AG10803 (cell line): ENCODE measurements around the gene PDSS2.

ENCODE experiments used
- DNase-seq: peaks from one replicate; pipeline ENCODE4 v3.0.0; 2010; ENCODE audit warnings: low read depth
- H3K4me3 ChIP-seq: 2 replicates; pipeline ENCODE4 v1.5.1; 2011; ENCODE audit warnings: mild to moderate bottlenecking, low read length, control low read depth
- TF ChIP-seq, protein P1 (sequence below): conservative IDR thresholded peaks from 2 replicates; pipeline ENCODE4 v1.5.1; 2011; ENCODE audit warnings: mild to moderate bottlenecking, low read length, control low read depth, inconsistent platforms

Gene PDSS2

DNA sequence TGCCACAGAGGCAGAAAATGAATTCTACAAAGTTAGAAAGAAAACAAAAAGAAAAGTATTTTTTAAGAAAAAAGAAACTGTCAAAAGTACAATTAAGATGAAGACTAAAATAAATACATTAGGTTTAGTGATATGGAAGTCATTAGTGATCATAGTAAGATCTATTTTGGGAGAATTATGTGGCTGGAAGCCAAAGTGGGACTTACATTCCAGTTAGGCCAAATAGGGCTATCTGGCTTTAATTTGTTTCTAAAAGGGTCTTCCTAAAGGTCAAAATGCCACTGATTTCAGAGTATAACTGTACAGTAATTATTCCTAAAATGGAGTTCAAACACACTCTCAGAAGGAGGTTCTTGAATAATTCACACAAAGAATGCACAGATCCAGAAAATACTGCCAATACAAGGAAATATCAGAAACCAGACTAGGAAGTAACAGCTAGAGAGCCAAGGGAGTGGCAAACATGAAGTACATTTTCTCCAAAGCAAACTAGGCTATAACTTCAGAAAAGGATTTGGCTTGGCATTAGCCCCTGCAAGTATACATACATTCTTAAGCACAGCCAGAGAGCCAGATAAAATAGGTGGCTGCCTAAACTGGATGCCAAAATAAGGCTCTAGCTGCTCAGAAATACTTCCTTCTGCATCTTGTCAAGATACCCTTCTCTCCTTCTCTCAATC lies 45.3 kb downstream of the PDSS2 start:
- H3K4me3 ChIP-seq: no peak overlapping the region
- TF ChIP-seq, protein P1, sequence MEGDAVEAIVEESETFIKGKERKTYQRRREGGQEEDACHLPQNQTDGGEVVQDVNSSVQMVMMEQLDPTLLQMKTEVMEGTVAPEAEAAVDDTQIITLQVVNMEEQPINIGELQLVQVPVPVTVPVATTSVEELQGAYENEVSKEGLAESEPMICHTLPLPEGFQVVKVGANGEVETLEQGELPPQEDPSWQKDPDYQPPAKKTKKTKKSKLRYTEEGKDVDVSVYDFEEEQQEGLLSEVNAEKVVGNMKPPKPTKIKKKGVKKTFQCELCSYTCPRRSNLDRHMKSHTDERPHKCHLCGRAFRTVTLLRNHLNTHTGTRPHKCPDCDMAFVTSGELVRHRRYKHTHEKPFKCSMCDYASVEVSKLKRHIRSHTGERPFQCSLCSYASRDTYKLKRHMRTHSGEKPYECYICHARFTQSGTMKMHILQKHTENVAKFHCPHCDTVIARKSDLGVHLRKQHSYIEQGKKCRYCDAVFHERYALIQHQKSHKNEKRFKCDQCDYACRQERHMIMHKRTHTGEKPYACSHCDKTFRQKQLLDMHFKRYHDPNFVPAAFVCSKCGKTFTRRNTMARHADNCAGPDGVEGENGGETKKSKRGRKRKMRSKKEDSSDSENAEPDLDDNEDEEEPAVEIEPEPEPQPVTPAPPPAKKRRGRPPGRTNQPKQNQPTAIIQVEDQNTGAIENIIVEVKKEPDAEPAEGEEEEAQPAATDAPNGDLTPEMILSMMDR: no peak
- DNase-seq: peak; percentile 17

- no peak for DNase-seq
These were observed 48.2 kb downstream of the PDSS2 start for GRCh38 chr6:107411161-107411560.

GRCh38 chr6:107409942-107410341 lies 49.4 kb downstream of the PDSS2 start:
- TF ChIP-seq, protein P1: no peak
- DNase-seq: no peak
- no peak overlapping the region for H3K4me3 ChIP-seq

More at GRCh38 chr6:107411161-107411560, 48.2 kb downstream of the PDSS2 start:
- H3K4me3 ChIP-seq: no peak overlapping the region
- TF ChIP-seq, protein P1: no peak

DNA sequence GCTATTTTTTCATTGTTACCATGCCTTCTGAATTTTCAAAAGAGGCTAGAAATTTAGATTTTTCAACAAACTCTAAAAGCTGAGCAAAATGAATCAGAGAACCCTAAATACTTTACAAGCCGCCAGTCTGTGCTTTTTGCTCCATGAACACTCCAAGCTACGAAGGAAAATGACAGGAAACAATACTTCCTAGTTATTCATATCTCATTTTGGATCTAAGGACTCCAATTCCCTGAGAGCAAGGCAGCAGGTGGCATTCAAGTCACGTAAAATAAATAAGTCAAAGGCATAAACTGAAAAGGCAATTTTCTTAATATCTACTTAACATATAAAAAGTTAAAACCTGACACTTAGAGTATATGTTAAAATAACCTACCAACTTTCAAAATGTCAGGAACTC lies 50.6 kb downstream of the PDSS2 start:
- DNase-seq: no peak
- no peak overlapping the region for H3K4me3 ChIP-seq
- TF ChIP-seq, protein P1: no peak

GRCh38 chr6:107405002-107405401 lies 54.4 kb downstream of the PDSS2 start:
- TF ChIP-seq, protein P1: no peak
- DNase-seq: no peak
- H3K4me3 ChIP-seq: no peak overlapping the region

GRCh38 chr6:107402533-107402932 lies 56.8 kb downstream of the PDSS2 start:
- no peak for DNase-seq
- H3K4me3 ChIP-seq: no peak overlapping the region
- TF ChIP-seq, protein P1: no peak

GRCh38 chr6:107401573-107401972 lies 57.8 kb downstream of the PDSS2 start:
- DNase-seq: no peak

More at GRCh38 chr6:107401573-107401972, 57.8 kb downstream of the PDSS2 start:
- TF ChIP-seq, protein P1: no peak
- H3K4me3 ChIP-seq: no peak overlapping the region
